BLaER1 (cell line): Measurements from ENCODE around the gene NEUROD2.

Experiments
- H3K27ac ChIP-seq: shearing (Covaris generic); formaldehyde crosslinking; 2 replicates; pipeline ENCODE4 v1.8.1; 2022
- H3K27me3 ChIP-seq: shearing (Covaris generic); formaldehyde crosslinking; 2 replicates; pipeline ENCODE4 v1.8.1; 2022
- H3K36me3 ChIP-seq: shearing (Covaris generic); formaldehyde crosslinking; 2 replicates; pipeline ENCODE4 v1.8.1; 2022
- H3K4me1 ChIP-seq: shearing (Covaris generic); formaldehyde crosslinking; 2 replicates; pipeline ENCODE4 v1.8.1; 2022
- H3K4me2 ChIP-seq: shearing (Covaris generic); formaldehyde crosslinking; 2 replicates; pipeline ENCODE4 v1.8.1; 2022
- H3K4me3 ChIP-seq: shearing (Covaris generic); formaldehyde crosslinking; 2 replicates; pipeline ENCODE4 v1.8.1; 2022
- H3K9ac ChIP-seq: shearing (Covaris generic); formaldehyde crosslinking; 2 replicates; pipeline ENCODE4 v1.8.1; 2022
- H3K9me3 ChIP-seq: shearing (Covaris generic); formaldehyde crosslinking; 2 replicates; pipeline ENCODE4 v1.8.1; 2022
- H4K20me1 ChIP-seq: shearing (Covaris generic); formaldehyde crosslinking; 2 replicates; pipeline ENCODE4 v1.8.1; 2022
- Cebpa-rat ChIP-seq: shearing (Covaris generic); IDR thresholded peaks from 2 replicates; pipeline ENCODE4 v1.8.1; 2022

Gene NEUROD2

GRCh38 chr17:39643271-39643670 lies 35.6 kb upstream of the NEUROD2 start:
- Histone ChIP-seq H3K9ac (no peak overlapping the region), H3K4me1 (peaks cover 57% of the 10 kb centered on the region), H4K20me1 (peaks cover 94% of the 10 kb centered on the region), H3K36me3 (peaks cover 35% of the 10 kb centered on the region), H3K9me3 (no peaks in the 10 kb centered on the region), H3K27me3 (no peaks in the 10 kb centered on the region), H3K4me3 (no peak overlapping the region), H3K27ac (no peak overlapping the region), H3K4me2 (no peak overlapping the region)
- TF ChIP-seq Cebpa-rat = no peak

- Histone ChIP-seq H3K36me3 (peaks cover 35% of the 10 kb centered on the region), H3K4me1 (peaks cover 64% of the 10 kb centered on the region), H4K20me1 (peaks cover 96% of the 10 kb centered on the region), H3K4me2 (0 out of 2 replicates have a peak overlapping the region, but pooled peaks have one; percentile 2), H3K27me3 (no peaks in the 10 kb centered on the region), H3K9ac (no peak overlapping the region), H3K27ac (no peak overlapping the region), H3K9me3 (no peaks in the 10 kb centered on the region), H3K4me3 (no peak overlapping the region)
- TF ChIP-seq Cebpa-rat = no peak
Observed at GRCh38 chr17:39642291-39643074, 34.8 kb upstream of the NEUROD2 start.

GRCh38 chr17:39641883-39642282 lies 34.2 kb upstream of the NEUROD2 start:
- H3K27me3 ChIP-seq = no peaks in the 10 kb centered on the region

GRCh38 chr17:39641097-39641496 lies 33.4 kb upstream of the NEUROD2 start:
- H3K27ac ChIP-seq = no peak overlapping the region
- H3K36me3 ChIP-seq = peaks cover 30% of the 10 kb centered on the region
- H3K9me3 ChIP-seq = no peaks in the 10 kb centered on the region
- H3K4me2 ChIP-seq = peak overlapping the region; percentile 32
- H3K4me3 ChIP-seq = no peak overlapping the region
- H4K20me1 ChIP-seq = peaks cover 83% of the 10 kb centered on the region
- H3K9ac ChIP-seq = no peak overlapping the region
- no peaks in the 10 kb centered on the region for H3K27me3 ChIP-seq
- H3K4me1 ChIP-seq = peaks cover 72% of the 10 kb centered on the region
- no peak for TF ChIP-seq Cebpa-rat

More at GRCh38 chr17:39641883-39642282, 34.2 kb upstream of the NEUROD2 start:
- H3K9me3 ChIP-seq = no peaks in the 10 kb centered on the region
- peaks cover 91% of the 10 kb centered on the region for H4K20me1 ChIP-seq
- no peak overlapping the region for H3K4me3 ChIP-seq
- H3K36me3 ChIP-seq = peaks cover 35% of the 10 kb centered on the region
- H3K4me2 ChIP-seq = 0 out of 2 replicates have a peak overlapping the region, but pooled peaks have one; percentile 2
- H3K4me1 ChIP-seq = peaks cover 65% of the 10 kb centered on the region
- H3K9ac ChIP-seq = no peak overlapping the region
- H3K27ac ChIP-seq = no peak overlapping the region
- TF ChIP-seq Cebpa-rat = no peak

GRCh38 chr17:39640591-39641031 lies 32.9 kb upstream of the NEUROD2 start:
- peaks cover 78% of the 10 kb centered on the region for H4K20me1 ChIP-seq
- H3K27ac ChIP-seq = no peak overlapping the region
- H3K9me3 ChIP-seq = no peaks in the 10 kb centered on the region
- H3K9ac ChIP-seq = 0 out of 2 replicates have a peak overlapping the region, but pooled peaks have one; percentile 25
- peaks cover 77% of the 10 kb centered on the region for H3K4me1 ChIP-seq
- no peaks in the 10 kb centered on the region for H3K27me3 ChIP-seq
- peak overlapping the region; percentile 32 for H3K4me2 ChIP-seq
- TF ChIP-seq Cebpa-rat = no peak
- peaks cover 29% of the 10 kb centered on the region for H3K36me3 ChIP-seq
- no peak overlapping the region for H3K4me3 ChIP-seq

GRCh38 chr17:39639566-39640458 lies 32.1 kb upstream of the NEUROD2 start:
- H3K27me3 ChIP-seq = no peaks in the 10 kb centered on the region
- no peak overlapping the region for H3K27ac ChIP-seq
- TF ChIP-seq Cebpa-rat = no peak
- peaks cover 85% of the 10 kb centered on the region for H3K4me1 ChIP-seq
- peak overlapping the region; percentile 42 for H3K4me2 ChIP-seq
- H3K36me3 ChIP-seq = peaks cover 23% of the 10 kb centered on the region
- peaks cover 70% of the 10 kb centered on the region for H4K20me1 ChIP-seq
- H3K4me3 ChIP-seq = no peak overlapping the region
- no peaks in the 10 kb centered on the region for H3K9me3 ChIP-seq
- H3K9ac ChIP-seq = no peak overlapping the region

GRCh38 chr17:39639043-39639442 lies 31.3 kb upstream of the NEUROD2 start:
- peaks cover 63% of the 10 kb centered on the region for H4K20me1 ChIP-seq
- H3K4me3 ChIP-seq = no peak overlapping the region
- peaks cover 92% of the 10 kb centered on the region for H3K4me1 ChIP-seq
- no peaks in the 10 kb centered on the region for H3K9me3 ChIP-seq
- no peak overlapping the region for H3K9ac ChIP-seq
- peak overlapping the region; percentile 94 for H3K4me2 ChIP-seq
- peaks cover 20% of the 10 kb centered on the region; the same call in 1 of the 2 replicates for H3K36me3 ChIP-seq
- no peaks in the 10 kb centered on the region for H3K27me3 ChIP-seq
- no peak for TF ChIP-seq Cebpa-rat
- H3K27ac ChIP-seq = no peak overlapping the region

- peak overlapping the region; percentile 89; the same call in 1 of the 2 replicates for H3K9ac ChIP-seq
- peak overlapping the region; percentile 94; the same call in 1 of the 2 replicates for H3K27ac ChIP-seq
- no peaks in the 10 kb centered on the region for H3K9me3 ChIP-seq
- peaks cover 55% of the 10 kb centered on the region for H4K20me1 ChIP-seq
- peaks cover 86% of the 10 kb centered on the region for H3K4me1 ChIP-seq
- H3K4me3 ChIP-seq = peak overlapping the region; percentile 85
- H3K27me3 ChIP-seq = no peaks in the 10 kb centered on the region
- no peak for TF ChIP-seq Cebpa-rat
- H3K4me2 ChIP-seq = peak overlapping the region; percentile 94
- peaks cover 16% of the 10 kb centered on the region; the same call in 1 of the 2 replicates for H3K36me3 ChIP-seq
Observed at GRCh38 chr17:39638317-39638716, 30.6 kb upstream of the NEUROD2 start.

- no peak for TF ChIP-seq Cebpa-rat
- Histone ChIP-seq H3K4me3 (peak within 1 kb of the TSS; percentile 85), H3K27ac (peak within 1 kb of the TSS; percentile 94), H3K9me3 (no peaks in the 10 kb centered on the region), H4K20me1 (peaks cover 44% of the 10 kb centered on the region), H3K27me3 (no peaks in the 10 kb centered on the region), H3K4me1 (peaks cover 86% of the 10 kb centered on the region), H3K4me2 (peak within 1 kb of the TSS; percentile 94), H3K36me3 (peaks cover 7% of the 10 kb centered on the region; the same call in 1 of the 2 replicates), H3K9ac (peak within 1 kb of the TSS; percentile 89)
Observed at GRCh38 chr17:39636927-39637736, 29.4 kb upstream of the NEUROD2 start, which contains the start of gene STARD3. STARD3 (plus strand) TSS chr17:39637144; CDS start chr17:39653532, 16,388 bp downstream.
